Measurements from ENCODE around the gene RALGAPA1. TPM values are rescaled to one million over a fixed set of nuclear protein-coding genes. Genes with fewer than 3 reads are reported as not detected.

RALGAPA1 gene
- total RNA-seq, 2 experiments from 2014 or later = 27.6 to 36.5 TPM

DNA sequence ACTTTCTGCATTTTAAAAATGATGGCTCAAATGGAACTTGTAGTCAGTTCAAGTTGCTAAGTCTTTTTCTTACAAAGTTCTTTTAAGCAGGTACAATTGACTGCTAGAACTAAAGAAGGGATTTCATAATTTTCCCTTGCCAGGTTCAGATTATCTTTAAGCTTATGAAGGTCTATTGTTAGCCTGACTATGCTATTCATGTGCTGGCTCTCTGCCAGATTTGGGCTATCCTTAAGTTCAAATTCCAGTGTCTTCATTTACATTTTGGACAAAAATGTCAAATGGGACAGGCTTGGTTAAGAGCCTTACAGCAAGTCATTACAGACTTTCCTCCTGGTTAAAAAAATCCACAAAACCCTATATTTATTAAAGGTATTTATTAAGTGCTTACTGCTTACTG, 232.8 kb downstream of the RALGAPA1 start:
- no peak for DNase-seq (ENCODE audit: low spot score)
- Histone ChIP-seq H3K4me2 (ENCODE audit: low read length) (no peak overlapping the region), H3K4me3 (ENCODE audit: low read depth, low read length, poor library complexity, severe bottlenecking) (no peak overlapping the region), H4K20me1 (ENCODE audit: insufficient read depth, low read length) (no peaks in the 10 kb centered on the region), H3K9me2 (ENCODE audit: insufficient read depth, low read length) (no peaks in the 10 kb centered on the region), H3K4me1 (ENCODE audit: insufficient read depth, low read length, poor library complexity, severe bottlenecking) (no peaks in the 10 kb centered on the region), H2AFZ (ENCODE audit: low read length) (no peak overlapping the region), H3K9me3 (ENCODE audit: low read length) (no peaks in the 10 kb centered on the region), H3K79me2 (ENCODE audit: insufficient read depth, low read depth, low read length) (no peaks in the 10 kb centered on the region), H3K27ac (ENCODE audit: low read depth, low read length, poor library complexity, severe bottlenecking) (no peak overlapping the region), H3K36me3 (ENCODE audit: insufficient read depth, low read length) (no peaks in the 10 kb centered on the region)
- no TSS peak for BruUV-seq (replicated peaks)
- intact Hi-C loops (cut with micrococcal nuclease; ENCODE audit: unreplicated experiment) = no loop called here
- ChIA-PET CTCF (ENCODE audit: unreplicated experiment) (no interaction called here), POLR2A (interaction anchor here (0.6 to 1.0 kb wide), 2 partner anchors 33 to 47 kb away, joined by 3 read pairs; no protein-coding TSS in a partner anchor)
- TF ChIP-seq, protein P1, sequence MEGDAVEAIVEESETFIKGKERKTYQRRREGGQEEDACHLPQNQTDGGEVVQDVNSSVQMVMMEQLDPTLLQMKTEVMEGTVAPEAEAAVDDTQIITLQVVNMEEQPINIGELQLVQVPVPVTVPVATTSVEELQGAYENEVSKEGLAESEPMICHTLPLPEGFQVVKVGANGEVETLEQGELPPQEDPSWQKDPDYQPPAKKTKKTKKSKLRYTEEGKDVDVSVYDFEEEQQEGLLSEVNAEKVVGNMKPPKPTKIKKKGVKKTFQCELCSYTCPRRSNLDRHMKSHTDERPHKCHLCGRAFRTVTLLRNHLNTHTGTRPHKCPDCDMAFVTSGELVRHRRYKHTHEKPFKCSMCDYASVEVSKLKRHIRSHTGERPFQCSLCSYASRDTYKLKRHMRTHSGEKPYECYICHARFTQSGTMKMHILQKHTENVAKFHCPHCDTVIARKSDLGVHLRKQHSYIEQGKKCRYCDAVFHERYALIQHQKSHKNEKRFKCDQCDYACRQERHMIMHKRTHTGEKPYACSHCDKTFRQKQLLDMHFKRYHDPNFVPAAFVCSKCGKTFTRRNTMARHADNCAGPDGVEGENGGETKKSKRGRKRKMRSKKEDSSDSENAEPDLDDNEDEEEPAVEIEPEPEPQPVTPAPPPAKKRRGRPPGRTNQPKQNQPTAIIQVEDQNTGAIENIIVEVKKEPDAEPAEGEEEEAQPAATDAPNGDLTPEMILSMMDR (conservative IDR thresholded peaks at IDR 0.05; ENCODE audit: low read length) = no peak
- no peak for TF ChIP-seq EZH2phosphoT487 (IDR thresholded peaks at IDR 0.05; ENCODE audit: borderline replicate concordance, low read depth, low read length)

DNA sequence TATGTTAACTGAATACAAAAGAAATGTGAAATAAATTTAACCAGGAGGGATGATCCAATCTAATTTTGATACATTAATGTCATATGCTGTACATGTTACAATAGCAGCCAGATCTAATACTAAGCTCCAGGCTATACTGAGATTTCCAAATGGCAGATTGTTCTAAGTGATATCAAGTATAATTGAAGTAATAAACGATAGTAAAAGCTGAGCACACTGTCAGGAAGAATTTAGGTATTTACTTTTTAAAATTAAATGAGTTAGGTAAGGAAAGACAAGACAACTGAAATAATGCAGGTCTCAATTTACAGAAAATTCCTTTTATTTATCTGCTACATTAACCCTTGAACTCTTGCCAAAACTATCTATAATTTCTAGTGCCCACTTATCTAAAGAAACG, 235.2 kb downstream of the RALGAPA1 start:
- intact Hi-C loops (cut with micrococcal nuclease; ENCODE audit: unreplicated experiment) = no loop called here

DNA sequence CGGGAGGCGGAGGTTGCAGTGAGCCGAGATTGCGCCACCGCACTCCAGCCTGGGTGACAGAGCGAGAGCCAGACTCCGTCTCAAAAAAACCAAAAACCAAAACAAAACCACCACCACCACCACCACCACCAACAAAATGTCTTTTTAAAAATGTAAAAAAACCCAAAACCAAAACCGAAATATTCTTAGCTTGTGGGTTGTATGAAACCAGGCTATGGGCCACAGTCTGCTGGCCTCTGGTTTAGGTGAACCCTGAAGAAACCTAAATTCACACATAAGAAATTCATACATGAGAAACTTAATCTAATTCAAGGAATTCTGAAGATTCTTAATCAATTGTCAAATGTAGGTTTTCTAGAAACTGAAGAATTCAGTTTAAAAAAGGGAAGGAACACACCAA, 237.5 kb downstream of the RALGAPA1 start:
- no TSS peak for BruUV-seq (replicated peaks)
- Histone ChIP-seq H4K20me1 (ENCODE audit: insufficient read depth, low read length) (no peaks in the 10 kb centered on the region), H3K9me3 (ENCODE audit: low read length) (no peaks in the 10 kb centered on the region), H3K4me2 (ENCODE audit: low read length) (no peak overlapping the region), H3K79me2 (ENCODE audit: insufficient read depth, low read depth, low read length) (no peaks in the 10 kb centered on the region), H3K9me2 (ENCODE audit: insufficient read depth, low read length) (no peaks in the 10 kb centered on the region), H3K4me3 (ENCODE audit: low read depth, low read length, poor library complexity, severe bottlenecking) (no peak overlapping the region), H2AFZ (ENCODE audit: low read length) (no peak overlapping the region), H3K36me3 (ENCODE audit: insufficient read depth, low read length) (no peaks in the 10 kb centered on the region), H3K27ac (ENCODE audit: low read depth, low read length, poor library complexity, severe bottlenecking) (no peak overlapping the region), H3K4me1 (ENCODE audit: insufficient read depth, low read length, poor library complexity, severe bottlenecking) (no peaks in the 10 kb centered on the region)
- ChIA-PET POLR2A (no interaction called here), CTCF (ENCODE audit: unreplicated experiment) (no interaction called here)
- intact Hi-C loops (cut with micrococcal nuclease; ENCODE audit: unreplicated experiment) = no loop called here
- no peak for TF ChIP-seq EZH2phosphoT487 (IDR thresholded peaks at IDR 0.05; ENCODE audit: borderline replicate concordance, low read depth, low read length)
- TF ChIP-seq, protein P1 (conservative IDR thresholded peaks at IDR 0.05; ENCODE audit: low read length) = no peak
- no peak for DNase-seq (ENCODE audit: low spot score)

More for the DNA sequence above, 235.2 kb downstream of the RALGAPA1 start:
- POLR2A ChIA-PET = no interaction called here
- no peak for DNase-seq (ENCODE audit: low spot score)
- Histone ChIP-seq H3K4me3 (ENCODE audit: low read depth, low read length, poor library complexity, severe bottlenecking) (no peak overlapping the region), H4K20me1 (ENCODE audit: insufficient read depth, low read length) (no peaks in the 10 kb centered on the region), H3K4me2 (ENCODE audit: low read length) (no peak overlapping the region), H3K9me3 (ENCODE audit: low read length) (no peaks in the 10 kb centered on the region), H3K79me2 (ENCODE audit: insufficient read depth, low read depth, low read length) (no peaks in the 10 kb centered on the region), H2AFZ (ENCODE audit: low read length) (no peak overlapping the region), H3K36me3 (ENCODE audit: insufficient read depth, low read length) (no peaks in the 10 kb centered on the region), H3K9me2 (ENCODE audit: insufficient read depth, low read length) (no peaks in the 10 kb centered on the region), H3K27ac (ENCODE audit: low read depth, low read length, poor library complexity, severe bottlenecking) (no peak overlapping the region), H3K4me1 (ENCODE audit: insufficient read depth, low read length, poor library complexity, severe bottlenecking) (no peaks in the 10 kb centered on the region)
- no peak for TF ChIP-seq EZH2phosphoT487 (IDR thresholded peaks at IDR 0.05; ENCODE audit: borderline replicate concordance, low read depth, low read length)
- TF ChIP-seq, protein P1 (conservative IDR thresholded peaks at IDR 0.05; ENCODE audit: low read length) = no peak
- no TSS peak for BruUV-seq (replicated peaks)
- CTCF ChIA-PET (ENCODE audit: unreplicated experiment) = no interaction called here
